HG03025 (cell line): Measurements from ENCODE around the gene ZNF561.
A peak's percentile ranks its signal among the peaks of the same experiment; 100 is the strongest.
"Not testable (repeated sequence)": the region's sequence is repeated elsewhere in the genome, so short reads cannot be mapped to it uniquely, and the experiment has no call there.

Experiments
- ATAC-seq: cut with Tn5 transposase; IDR thresholded peaks from one replicate; pipeline ENCODE4 v1.9.1; 2021; ENCODE audit warnings: mild to moderate bottlenecking, moderate library complexity; ENCODE audit not compliant: unreplicated experiment, low FRiP score

The ZNF561 gene

DNA sequence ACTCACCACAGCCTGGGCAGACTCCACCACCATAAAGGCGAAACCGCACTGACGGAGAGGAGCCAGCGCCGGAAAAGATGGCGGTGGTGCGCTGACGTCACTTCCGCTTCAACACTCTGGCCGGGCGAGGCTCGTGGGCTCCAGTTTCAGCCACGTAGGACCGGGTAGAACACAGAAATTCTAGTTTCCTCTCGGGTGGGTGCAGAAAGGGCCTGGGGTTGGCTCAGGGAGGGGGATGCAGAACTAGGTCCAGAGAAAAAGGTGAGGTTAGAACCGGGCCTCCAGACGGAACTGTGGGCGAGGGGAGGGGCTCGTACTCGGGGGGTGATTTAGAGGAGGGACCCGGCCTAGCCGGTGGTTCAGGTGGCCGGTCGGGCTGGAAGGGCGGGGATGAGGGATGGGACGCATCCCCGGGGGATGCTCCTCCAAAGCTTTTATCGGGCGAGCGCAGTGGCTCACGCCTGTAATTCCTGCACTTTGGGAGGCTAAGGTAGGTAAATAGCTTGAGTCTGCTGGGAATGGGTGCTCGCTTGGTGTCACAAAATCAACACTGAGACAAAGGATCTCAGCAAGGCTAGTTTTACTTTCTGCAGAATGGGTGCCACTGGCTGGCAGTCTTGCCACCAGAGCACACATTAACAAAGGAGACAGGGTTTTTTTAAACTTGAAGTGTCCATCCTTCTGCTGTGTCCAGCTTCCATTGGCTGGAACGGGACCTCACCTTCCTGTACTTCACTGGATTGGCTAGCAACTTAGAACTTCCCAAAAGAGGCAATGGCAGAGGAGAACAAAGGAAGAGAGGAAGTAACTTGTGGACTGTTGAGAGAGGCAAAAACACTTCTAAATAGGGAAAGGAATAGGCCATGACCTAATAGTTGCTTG is at the start of gene ZNF561:
ZNF561 (minus strand) TSS at position 77 of the 882 bp plus-strand sequence. CDS start 1,776 bp downstream, outside the sequence.
- ATAC-seq: peak; percentile 68

DNA sequence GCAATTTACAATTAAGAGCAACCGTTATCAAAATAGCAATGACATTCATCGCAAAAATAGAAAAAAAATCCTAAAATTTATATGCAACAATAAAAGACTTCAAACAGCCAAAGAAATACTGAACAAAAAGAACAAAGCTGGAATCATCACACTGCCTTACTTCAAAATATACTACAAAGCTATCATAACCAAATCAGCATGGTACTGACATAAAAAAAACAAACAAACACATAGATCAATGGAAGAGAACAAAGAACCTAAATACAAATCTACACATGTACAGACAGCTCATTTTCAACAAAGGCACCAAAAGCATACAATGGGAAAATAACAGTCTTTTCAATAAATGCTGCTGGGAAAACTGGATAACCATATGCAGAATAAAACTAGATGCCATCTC is 47.5 kb upstream of the ZNF561 start:
- ATAC-seq: no peak

DNA sequence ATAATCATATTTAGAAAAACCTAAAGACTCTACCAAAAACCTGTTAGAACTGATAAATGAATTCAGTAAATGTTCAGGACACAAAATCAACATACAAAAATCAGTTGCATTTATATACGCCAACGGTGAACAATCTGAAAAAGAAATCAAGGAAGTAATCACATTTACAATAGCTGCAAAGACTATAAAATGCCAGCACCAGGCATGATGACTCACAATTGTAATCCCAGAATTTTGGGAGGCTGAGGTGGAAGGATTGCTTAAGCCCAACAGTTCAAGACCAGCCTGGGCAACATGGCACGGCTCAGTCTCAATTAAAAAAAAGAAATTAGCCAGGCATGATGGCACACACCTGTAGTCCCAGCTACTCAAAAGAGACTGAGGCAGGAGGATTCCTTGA is 46.9 kb upstream of the ZNF561 start:
- no peak for ATAC-seq

DNA sequence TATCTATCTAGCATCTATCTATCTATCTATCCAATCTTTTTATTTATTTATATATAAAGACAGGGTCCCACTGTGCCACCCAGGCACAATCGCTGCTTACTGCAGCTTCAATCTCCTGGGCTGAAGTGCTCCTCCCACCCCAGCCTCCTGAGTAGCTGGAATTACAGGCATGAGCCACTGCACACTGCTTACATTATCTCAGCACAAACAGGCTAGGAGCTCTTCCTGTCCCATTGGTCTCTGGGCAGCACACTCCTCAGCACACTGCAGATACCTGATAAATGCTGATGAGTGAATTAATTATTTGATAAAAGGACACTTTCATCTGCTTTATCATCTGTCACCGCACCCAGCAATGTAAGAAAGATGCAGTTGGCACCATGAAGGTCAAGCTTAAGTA is 37.7 kb upstream of the ZNF561 start:
- no peak for ATAC-seq

DNA sequence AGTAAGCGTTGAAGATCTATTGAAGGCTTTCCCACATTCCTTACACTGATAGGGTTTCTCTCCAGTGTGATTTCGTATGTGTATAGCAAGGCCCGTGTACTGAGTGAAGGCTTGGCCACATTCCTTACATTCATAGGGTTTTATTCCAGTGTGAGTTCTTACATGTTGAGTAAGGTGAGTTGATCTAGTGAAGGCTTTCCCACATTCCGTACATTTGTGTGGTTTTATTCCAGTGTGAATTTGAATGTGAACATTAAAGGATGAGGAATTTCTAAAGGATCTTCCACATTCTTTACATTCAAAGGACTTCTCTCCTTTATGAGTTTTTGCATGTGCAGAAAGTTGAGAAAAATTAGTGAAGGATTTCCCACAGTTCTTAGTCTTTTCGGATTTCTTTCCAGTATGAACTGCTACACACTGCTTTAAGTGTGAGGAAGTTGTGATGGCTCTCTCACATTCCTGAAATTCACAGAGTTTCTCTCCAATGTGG is 32.1 kb upstream of the ZNF561 start:
- ATAC-seq: not testable (repeated sequence)

DNA sequence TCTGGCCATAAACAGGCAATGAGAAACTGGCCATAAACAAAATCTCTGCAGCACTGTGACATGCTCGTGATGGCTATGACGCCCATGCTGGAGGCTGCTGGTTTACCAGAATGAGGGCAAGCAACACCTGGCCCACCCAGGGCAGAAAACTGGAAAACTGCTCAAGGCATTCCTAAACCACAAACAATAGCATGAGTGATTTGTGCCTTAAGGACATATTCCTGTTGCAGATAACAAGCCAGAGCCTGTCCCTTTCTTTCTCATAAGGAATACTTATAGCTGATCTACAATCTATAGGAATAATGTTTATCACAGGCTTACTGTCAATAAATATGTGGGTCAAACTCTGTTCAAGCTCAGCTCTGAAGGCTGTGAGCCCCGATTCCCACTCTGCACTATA is 30.4 kb upstream of the ZNF561 start:
- ATAC-seq: not testable (repeated sequence)

DNA sequence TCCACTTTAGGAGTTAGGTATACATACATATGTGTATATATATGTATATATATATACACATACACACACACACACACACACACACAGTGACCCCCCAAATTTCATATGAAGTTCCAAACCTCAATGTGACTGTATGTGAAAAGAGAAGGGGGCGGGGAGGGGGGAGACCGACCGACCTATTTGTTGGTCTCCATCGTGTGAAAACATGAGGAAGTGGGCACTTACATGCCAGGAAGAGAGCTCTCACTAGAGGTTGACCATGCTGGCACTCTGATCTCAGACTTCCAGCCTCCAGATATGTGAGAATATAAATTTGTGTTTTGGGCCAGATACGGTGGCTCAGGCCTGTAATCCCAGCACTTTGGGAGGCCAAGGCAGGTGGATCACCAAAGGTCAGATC is 29.3 kb upstream of the ZNF561 start:
- ATAC-seq: no peak

DNA sequence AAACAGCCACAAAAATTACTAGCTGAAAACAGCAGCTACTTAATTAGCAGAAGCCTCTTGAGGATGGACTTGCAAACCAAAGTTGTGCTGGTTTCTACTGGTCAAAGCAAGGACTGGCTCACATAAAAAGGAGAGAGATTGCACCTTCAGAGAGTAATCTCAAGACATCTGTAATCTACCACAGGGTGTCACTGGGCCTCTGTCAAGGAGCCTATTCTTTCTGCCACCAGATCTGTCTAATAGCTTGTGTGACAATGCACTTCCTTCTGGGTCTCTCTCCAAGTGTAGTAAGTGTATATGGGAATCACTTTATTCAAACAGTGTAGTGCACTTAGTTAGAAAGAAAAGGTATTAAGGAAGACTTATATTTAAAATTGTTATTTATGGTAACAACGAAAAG is 24.4 kb upstream of the ZNF561 start:
- no peak for ATAC-seq

DNA sequence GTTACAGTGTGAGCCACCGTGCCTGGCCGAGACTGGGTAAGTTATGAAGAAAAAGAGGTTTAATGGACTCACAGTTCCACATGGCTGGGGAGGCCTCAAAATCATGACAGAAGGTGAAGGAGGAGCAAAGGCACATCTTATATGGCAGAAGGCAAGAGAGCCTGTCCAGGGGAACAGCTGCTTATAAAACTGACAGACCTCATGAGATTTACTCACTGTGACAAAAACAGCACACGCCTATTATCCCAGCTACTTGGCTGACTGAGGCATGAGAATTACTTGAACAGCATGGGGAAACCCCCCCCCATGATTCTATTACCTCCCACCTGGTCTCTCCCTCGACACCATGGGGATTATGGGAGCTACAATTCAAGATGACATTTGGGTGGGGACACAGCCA is 23.4 kb upstream of the ZNF561 start:
- no peak for ATAC-seq

DNA sequence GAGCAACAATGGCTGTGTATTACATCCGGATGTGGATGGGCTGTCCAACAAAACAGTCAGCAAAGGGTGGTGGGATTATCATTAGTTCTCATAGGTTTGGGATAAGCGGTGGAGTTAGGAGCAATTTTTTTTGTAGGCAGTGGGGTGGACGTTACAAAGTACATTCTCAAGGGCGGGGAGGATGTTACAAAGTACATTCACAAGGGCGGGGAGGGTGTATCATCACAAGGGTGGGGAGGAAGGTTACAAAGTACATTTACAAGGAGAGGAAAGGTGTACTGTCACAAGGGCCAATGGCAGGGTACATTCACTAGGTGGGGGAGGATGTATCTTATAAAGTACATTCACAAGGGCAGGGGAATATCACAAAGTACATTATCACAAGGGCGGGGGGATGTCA is 20.8 kb upstream of the ZNF561 start:
- no peak for ATAC-seq

DNA sequence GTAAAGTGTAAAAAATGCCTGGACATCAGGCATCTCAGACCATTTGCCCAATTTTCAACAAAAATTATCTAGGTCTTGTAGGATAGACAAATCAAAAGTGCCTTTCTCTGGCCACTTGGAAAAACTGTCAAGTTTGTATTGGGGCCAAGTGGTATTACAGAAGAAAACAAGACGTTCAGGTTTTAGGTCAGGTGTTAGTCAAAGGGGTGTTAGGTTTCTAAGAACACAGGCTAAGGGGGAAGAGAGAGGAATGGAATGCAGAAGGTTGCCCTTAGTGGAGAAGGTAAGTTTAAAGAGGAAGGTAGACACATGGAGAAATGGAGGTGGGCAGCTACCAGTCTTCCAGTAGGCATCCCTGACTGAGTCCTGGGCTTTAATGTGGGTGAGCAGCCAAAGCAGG is 19.9 kb upstream of the ZNF561 start:
- no peak for ATAC-seq

DNA sequence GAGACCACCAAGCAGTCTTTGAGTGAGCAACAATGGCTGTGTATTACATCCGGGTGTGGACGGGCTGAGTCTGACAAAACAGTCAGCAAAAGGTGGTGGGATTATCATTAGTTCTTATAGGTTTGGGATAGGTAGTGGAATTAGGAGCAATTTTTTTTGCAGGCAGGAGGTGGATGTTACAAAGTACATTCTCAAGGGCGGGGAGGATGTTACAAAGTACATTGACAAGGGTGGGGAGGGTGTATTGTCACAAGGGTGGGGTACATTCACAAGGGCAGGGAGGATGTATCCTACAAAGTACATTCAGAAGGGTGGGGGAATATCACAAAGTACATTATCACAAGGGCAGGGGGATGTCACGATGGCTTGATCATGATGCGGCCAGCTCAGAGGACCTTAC is 15.0 kb upstream of the ZNF561 start:
- ATAC-seq: no peak

DNA sequence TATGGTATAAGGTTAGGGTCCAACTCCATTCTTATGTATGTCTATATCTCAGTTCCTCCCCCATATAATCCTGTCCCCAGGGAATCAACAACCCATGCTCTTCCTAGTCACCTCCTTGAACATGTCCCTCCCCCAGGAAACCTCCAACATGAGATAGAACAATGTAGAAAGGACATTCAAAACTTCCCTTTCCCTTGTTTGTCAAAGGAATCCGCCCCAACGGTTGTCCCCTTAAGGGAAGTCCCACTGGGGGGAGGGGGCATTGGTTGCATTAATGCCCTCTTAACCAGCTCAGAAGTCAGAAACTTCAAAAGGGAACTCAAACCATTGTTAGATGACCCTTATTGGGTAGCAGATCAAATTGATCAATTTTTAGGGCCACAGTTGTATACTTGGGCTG is 6.8 kb upstream of the ZNF561 start:
- ATAC-seq: no peak

DNA sequence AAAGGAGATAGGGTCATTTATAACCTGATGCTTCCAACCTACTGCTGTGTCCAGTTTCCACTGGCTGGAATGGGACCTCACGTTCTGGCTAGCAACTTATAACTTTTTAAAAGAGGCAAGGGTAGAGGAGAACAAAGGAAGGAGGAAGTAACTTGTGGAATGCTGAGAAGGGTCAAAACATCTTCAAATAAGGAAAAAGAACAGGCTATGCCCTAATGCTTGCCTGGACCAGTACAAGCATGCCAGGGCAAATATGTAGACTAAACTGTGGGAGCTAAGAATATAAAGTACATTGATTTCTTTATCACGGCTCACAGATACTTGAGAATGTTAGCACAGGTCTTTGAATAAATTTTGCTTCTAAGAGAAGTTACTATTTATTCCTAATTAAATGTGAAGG is 1.5 kb upstream of the ZNF561 start:
- no peak for ATAC-seq

DNA sequence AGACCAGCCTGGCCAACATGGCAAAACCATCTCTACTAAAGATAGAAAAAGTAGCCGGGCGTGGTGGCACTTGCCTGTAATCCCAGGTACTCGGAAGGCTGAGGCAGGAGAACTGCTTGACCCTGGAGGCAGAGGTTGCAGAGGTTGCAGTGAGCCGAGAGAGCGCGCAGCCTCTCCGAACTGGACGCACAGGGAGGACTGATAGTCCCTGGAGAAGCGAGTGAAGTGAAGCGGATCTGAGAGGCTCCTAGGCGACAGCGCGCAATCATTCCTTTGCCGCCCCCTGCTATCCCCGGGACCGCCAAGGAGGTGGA is 233 bp downstream of the ZNF561 start:
- ATAC-seq: peak; percentile 32

DNA sequence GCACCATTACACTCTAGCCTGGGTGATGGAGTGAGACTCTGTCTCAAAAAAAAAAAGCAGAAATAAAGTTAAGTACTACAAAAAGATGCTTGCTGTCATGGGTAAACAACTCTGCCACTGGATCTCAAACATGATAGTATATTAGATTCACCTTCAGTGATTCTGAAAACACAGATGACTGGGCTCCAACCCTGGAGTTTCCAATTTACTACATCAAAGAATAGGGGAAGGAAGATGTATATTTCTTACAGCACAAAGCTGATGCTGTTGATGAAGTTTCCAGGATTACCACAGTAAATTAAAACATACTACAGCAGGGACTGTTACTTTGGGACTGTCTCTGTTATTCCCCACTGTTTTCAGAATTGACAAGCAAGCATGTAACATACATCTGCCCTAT is 5.2 kb downstream of the ZNF561 start:
- no peak for ATAC-seq

DNA sequence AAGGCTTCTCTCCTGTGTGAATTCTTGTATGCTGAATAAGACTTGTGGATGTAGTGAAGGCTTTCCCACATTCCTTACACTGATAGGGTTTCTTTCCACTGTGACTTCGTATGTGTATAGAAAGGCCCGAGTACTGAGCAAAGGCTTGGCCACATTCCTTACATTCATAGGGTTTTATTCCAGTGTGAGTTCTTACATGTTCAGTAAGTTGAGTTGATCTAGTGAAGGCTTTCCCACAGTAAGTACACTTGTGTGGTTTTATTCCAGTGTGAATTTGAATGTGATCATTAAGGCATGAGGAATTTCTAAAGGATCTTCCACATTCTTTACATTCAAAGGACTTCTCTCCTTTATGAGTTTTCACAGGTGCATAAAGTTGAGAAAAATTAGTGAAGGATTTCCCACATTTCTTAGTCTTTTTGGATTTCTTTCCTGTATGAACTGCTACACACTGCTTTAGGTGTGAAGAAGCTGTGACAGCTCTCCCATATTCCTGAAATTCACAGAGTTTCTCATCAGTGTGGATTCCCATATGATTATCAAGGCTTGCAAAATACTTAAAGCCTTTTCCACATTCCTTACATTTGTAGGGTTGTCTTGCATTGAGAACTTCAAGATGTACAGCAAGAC is 10.4 kb downstream of the ZNF561 start:
- no peak for ATAC-seq

DNA sequence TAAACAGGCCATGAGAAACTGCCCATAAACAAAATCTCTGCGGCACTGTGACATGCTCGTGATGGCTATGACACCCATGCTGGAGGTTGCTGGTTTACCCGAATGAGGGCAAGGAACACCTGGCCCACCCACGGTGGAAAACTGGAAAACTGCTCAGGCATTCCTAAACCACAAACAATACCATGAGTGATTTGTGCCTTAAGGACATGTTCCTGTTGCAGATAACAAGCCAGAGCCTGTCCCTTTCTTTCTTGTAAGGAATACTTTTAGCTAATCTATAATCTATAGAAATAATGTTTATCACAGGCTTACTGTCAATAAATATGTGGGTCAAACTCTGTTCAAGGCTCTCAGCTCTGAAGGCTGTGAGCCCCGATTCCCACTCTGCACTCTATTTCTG is 12.1 kb downstream of the ZNF561 start:
- no peak for ATAC-seq

DNA sequence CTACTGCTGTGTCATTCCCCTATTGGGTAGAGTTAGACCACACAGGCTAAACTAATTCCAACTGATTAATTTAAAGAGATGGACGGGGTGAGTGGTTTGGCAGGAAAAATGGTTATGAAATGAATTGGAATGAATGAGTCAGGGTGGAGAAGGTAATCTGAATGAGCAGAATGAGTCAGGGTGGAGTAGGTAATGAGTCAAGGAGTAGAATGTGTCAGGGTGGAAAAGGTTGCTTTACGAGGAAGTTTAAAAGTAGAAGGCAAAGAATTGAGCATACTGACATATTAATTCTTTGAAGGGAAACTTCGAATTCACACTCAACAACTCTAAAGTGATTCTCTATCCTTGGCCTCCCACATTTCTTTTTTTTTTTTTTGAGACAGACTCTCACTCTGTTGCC is 24.0 kb downstream of the ZNF561 start:
- ATAC-seq: no peak

DNA sequence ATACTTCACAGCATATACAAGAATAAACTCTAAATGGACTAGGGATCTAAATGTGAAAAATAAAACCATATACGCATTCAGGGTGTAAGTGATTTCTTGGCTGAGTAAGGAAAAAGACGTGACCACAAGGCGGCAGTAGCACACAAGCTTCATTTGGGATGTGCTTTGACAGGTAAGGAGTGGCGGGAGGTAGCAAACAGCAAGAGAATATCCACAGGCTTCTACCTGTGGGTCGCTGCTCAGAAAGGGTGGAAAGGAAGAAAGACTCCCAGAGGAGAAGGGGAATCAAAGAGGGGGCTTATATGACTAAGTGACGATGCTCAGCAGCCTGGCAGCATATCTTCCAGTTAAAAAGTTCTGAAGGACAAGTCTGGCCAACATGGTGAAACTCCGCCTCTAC is 34.3 kb downstream of the ZNF561 start:
- no peak for ATAC-seq

DNA sequence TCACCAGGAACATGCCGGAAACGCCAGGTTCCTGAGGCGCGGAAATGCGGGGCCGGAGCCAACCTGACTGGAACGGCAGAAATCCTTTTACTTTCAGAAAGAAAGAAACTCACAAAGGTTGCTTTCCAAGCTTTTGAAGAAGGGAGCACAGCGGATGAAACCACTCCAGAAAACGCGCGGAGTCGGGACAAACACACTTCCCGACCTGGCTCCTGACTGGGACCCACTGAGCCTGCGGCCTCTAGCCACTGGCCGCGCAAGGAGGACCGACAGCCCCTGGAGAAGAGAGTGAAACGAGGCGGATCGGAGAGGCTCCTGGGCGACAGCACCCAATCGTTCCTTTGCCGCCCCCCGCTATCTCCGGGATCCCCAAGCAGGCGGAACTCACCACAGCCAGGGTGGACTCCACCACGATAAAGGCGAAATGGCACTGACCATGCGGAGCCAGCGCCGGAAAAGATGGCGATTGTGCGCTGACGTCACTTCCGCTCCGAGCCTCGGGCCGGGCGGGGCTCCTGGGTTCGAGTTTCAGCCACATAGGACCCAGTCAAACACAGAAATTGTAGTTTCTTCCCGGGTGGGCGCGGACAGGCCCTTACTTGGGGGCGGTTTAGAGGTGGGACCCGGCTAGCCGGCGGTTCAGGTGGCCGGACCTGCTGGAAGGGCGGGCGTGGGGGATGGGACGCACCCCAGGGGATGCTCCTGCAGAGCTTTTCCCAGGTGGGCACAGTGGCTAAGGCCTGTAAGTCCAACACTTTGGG is 36.8 kb downstream of the ZNF561 start, which contains the start of gene ZNF121:
ZNF121 (minus strand) TSS at position 432 of the 761 bp plus-strand sequence. CDS start 16,407 bp downstream, outside the sequence.
- peak; percentile 72 for ATAC-seq
